Placental epithelial cell (primary cell): ENCODE measurements around the gene RAB6B. TPM values are rescaled to one million over a fixed set of nuclear protein-coding genes. Genes with fewer than 3 reads are reported as not detected.

ENCODE experiments used
- total RNA-seq: library from RNA; depleted of rRNA; stranded (reverse); fragments of >200 nt; gene quantifications from 2 replicates; pipeline ENCODE4 v1.2.3, GENCODE V29; 2012

RAB6B gene
- total RNA-seq = under 0.01 and 0.33 TPM in 2 replicates

GRCh38 chr3:133895208-133896001 is at the start of gene RAB6B:
Gene RAB6B, minus strand, starts transcription at chr3:133895882. Its CDS starts 416 bp downstream, at chr3:133895466.

GRCh38 chr3:133805702-133806475 is 89.8 kb downstream of the RAB6B start, which contains the start of gene SRPRB:
Gene SRPRB, plus strand, starts transcription at chr3:133805815. Its CDS starts 34 bp downstream, at chr3:133805849.

Other genes with a start within 250 kb of the RAB6B start
- gene TOPBP1, start 233.9 kb downstream of the RAB6B start, total RNA-seq = 25.3 and 36.9 TPM in 2 replicates
- gene TF, start 149.5 kb downstream of the RAB6B start, total RNA-seq = under 0.01 TPM in 1 of 2 replicates, not detected in the other
- 43.6 and 86.5 TPM in 2 replicates for gene SRPRB, start 90.1 kb downstream of the RAB6B start, total RNA-seq
- gene SLCO2A1, start 134.0 kb upstream of the RAB6B start, total RNA-seq = under 0.01 and 3.9 TPM in 2 replicates